IMR-90 (cell line): ENCODE data around the gene MYOZ3. TPM values are rescaled to one million over a fixed set of nuclear protein-coding genes. Genes with fewer than 3 reads are reported as not detected.
A peak's percentile ranks its signal among the peaks of the same experiment; 100 is the strongest.

Experiments
- ATAC-seq: fragments of 200-7000 bp; cut with Tn5 transposase; 2 replicates; pipeline ENCODE4 v1.9.1; 2020; ENCODE audit warnings: low read depth, mild to moderate bottlenecking, moderate library complexity
- BruUV-seq: library from RNA; stranded (reverse); fragments of 400-500 nt; replicated peaks from 2 replicates; lab custom pipeline; 2021; lab: Mats Ljungman, UMichigan
- CTCF ChIA-PET: fragments of 300-600 bp; formaldehyde crosslinking; extraction: SDS; loops from one replicate; lab custom pipeline; 2021; ENCODE audit warnings: antibody characterized with exemption; lab: Yijun Ruan, JAX
- POLR2A ChIA-PET: fragments of 300-600 bp; sonication (Branson Sonifier 250); formaldehyde crosslinking; loops from one replicate; lab custom pipeline; 2022; ENCODE audit warnings: antibody characterized with exemption; ENCODE audit not compliant: unreplicated experiment; lab: Charles Lee
- DNase-seq: peaks from one replicate; pipeline ENCODE4 v3.0.0; 2013
- H2AFZ ChIP-seq: replicated peaks from 2 replicates; pipeline ENCODE3; 2013; ENCODE audit warnings: low read length, mild to moderate bottlenecking; ENCODE audit not compliant: poor library complexity
- H2AK5ac ChIP-seq: 2 replicates; pipeline ENCODE4 v1.6.1; 2013; ENCODE audit warnings: low read depth, low read length, inconsistent platforms
- H2AK9ac ChIP-seq: replicated peaks from 2 replicates; pipeline ENCODE3; 2013; ENCODE audit warnings: mild to moderate bottlenecking, low read depth, low read length, moderate library complexity; ENCODE audit not compliant: poor library complexity
- H2BK120ac ChIP-seq: 2 replicates; pipeline ENCODE4 v1.6.1; 2013; ENCODE audit warnings: low read depth, low read length, inconsistent platforms
- H2BK15ac ChIP-seq: 3 replicates; pipeline ENCODE4 v1.6.1; 2013; ENCODE audit warnings: low read depth, low read length, inconsistent platforms
- H2BK20ac ChIP-seq: 2 replicates; pipeline ENCODE4 v1.6.1; 2013; ENCODE audit warnings: low read depth, mild to moderate bottlenecking, inconsistent platforms, low read length, moderate library complexity
- H2BK5ac ChIP-seq: 2 replicates; pipeline ENCODE4 v1.6.1; 2013; ENCODE audit warnings: mild to moderate bottlenecking, low read depth, low read length, inconsistent platforms; ENCODE audit not compliant: poor library complexity, severe bottlenecking
- H3K14ac ChIP-seq: replicated peaks from 2 replicates; pipeline ENCODE4 v1.6.1; 2013; ENCODE audit warnings: low read depth, low read length, inconsistent platforms
- H3K18ac ChIP-seq: 2 replicates; pipeline ENCODE4 v1.6.1; 2013; ENCODE audit warnings: low read depth, low read length, control low read depth
- H3K23ac ChIP-seq: 2 replicates; pipeline ENCODE4 v1.6.1; 2013; ENCODE audit warnings: low read depth, low read length, inconsistent platforms
- H3K27ac ChIP-seq: 2 replicates; pipeline ENCODE4 v1.5.1; 2013; ENCODE audit warnings: mild to moderate bottlenecking, control low read depth, low read length; ENCODE audit not compliant: insufficient read depth
- H3K27me3 ChIP-seq: 2 replicates; pipeline ENCODE4 v1.6.1; 2013; ENCODE audit warnings: low read length; ENCODE audit not compliant: control insufficient read depth, insufficient read depth
- H3K36me3 ChIP-seq: 2 replicates; pipeline ENCODE4 v1.6.1; 2013; ENCODE audit warnings: low read length, mixed read lengths; ENCODE audit not compliant: control insufficient read depth, insufficient read depth
- H3K4ac ChIP-seq: 2 replicates; pipeline ENCODE4 v1.6.1; 2013; ENCODE audit warnings: low read depth, low read length, inconsistent platforms
- H3K4me1 ChIP-seq: 2 replicates; pipeline ENCODE4 v1.6.1; 2013; ENCODE audit warnings: low read length, mixed read lengths; ENCODE audit not compliant: control insufficient read depth, insufficient read depth
- H3K4me2 ChIP-seq: 2 replicates; pipeline ENCODE4 v1.6.1; 2013; ENCODE audit warnings: low read depth, mild to moderate bottlenecking, control low read depth, low read length, moderate library complexity
- H3K4me3 ChIP-seq: 2 replicates; pipeline ENCODE4 v1.5.1; 2013; ENCODE audit warnings: low read depth, mild to moderate bottlenecking, control low read depth, low read length, moderate library complexity; ENCODE audit not compliant: insufficient read depth
- H3K56ac ChIP-seq: 2 replicates; pipeline ENCODE4 v1.6.1; 2013; ENCODE audit warnings: low read length, inconsistent platforms; ENCODE audit not compliant: insufficient read depth; ENCODE audit errors: extremely low read depth
- H3K79me1 ChIP-seq, 2 experiments: 2 replicates each; pipeline ENCODE4 v1.6.1; 2013; ENCODE audit warnings: low read length in 2 of 2, inconsistent platforms in 1 of 2, low read depth in 1 of 2
- H3K9ac ChIP-seq: 2 replicates; pipeline ENCODE4 v1.6.1; 2013; ENCODE audit warnings: low read depth, low read length, control low read depth
- H3K9me1 ChIP-seq: 2 replicates; pipeline ENCODE4 v1.6.1; 2013; ENCODE audit warnings: low read length, inconsistent platforms; ENCODE audit not compliant: insufficient read depth
- H3K9me3 ChIP-seq: 2 replicates; pipeline ENCODE4 v1.6.1; 2013; ENCODE audit warnings: low read length; ENCODE audit not compliant: control insufficient read depth, insufficient read depth
- H4K20me1 ChIP-seq: 2 replicates; pipeline ENCODE4 v1.6.1; 2013; ENCODE audit warnings: low read length, inconsistent platforms; ENCODE audit not compliant: insufficient read depth
- H4K5ac ChIP-seq: 2 replicates; pipeline ENCODE4 v1.6.1; 2013; ENCODE audit warnings: mild to moderate bottlenecking, low read depth, low read length, control low read depth
- H4K8ac ChIP-seq, 2 experiments: 2 replicates each; pipeline ENCODE4 v1.6.1; 2013; ENCODE audit warnings: low read depth in 2 of 2, low read length in 2 of 2, control low read depth in 1 of 2, inconsistent platforms in 1 of 2
- H4K91ac ChIP-seq: 2 replicates; pipeline ENCODE4 v1.6.1; 2013; ENCODE audit warnings: low read depth, low read length, inconsistent platforms; ENCODE audit not compliant: insufficient read depth
- CEBPB ChIP-seq: IDR thresholded peaks from 2 replicates; pipeline ENCODE4 v1.6.1; 2012; ENCODE audit warnings: low read depth, low read length, improper control_type of control experiment
- CTCF ChIP-seq: conservative IDR thresholded peaks from 2 replicates; pipeline ENCODE4 v1.5.1; 2012; ENCODE audit warnings: mild to moderate bottlenecking, low read depth, low read length, improper control_type of control experiment
- MAZ ChIP-seq: IDR thresholded peaks from 2 replicates; pipeline ENCODE4 v1.6.1; 2012; ENCODE audit warnings: low read depth, mild to moderate bottlenecking, low read length, improper control_type of control experiment, moderate library complexity, borderline replicate concordance
- NFE2L2 ChIP-seq: fragments of 150-350 bp; IDR thresholded peaks from 2 replicates; pipeline ENCODE4 v1.6.1; 2016; ENCODE audit warnings: low read depth, mild to moderate bottlenecking, low read length
- RCOR1 ChIP-seq: IDR thresholded peaks from 2 replicates; pipeline ENCODE4 v1.6.1; 2012; ENCODE audit warnings: mild to moderate bottlenecking, low read length, improper control_type of control experiment; ENCODE audit not compliant: insufficient replicate concordance
- WGBS, 2 experiments: methylation state at CpG; one replicate each; pipeline versions ENCODE4 v1.1.5 to v1.1.7; 2013; ENCODE audit warnings: missing lambda C conversion rate in 2 of 2; ENCODE audit not compliant: insufficient read length in 1 of 2; ENCODE audit errors: extremely low coverage in 2 of 2; 5-methylcytosine and 5-hydroxymethylcytosine counted together
- dilution Hi-C: fragments of 300-500 bp; cut with HindIII; formaldehyde crosslinking; loops from one replicate; pipeline ENCODE4 v1.14.3; 2018; ENCODE audit warnings: low sequenced_read_pairs; ENCODE audit not compliant: unreplicated experiment
- in situ Hi-C: fragments of 300-500 bp; cut with MboI; formaldehyde crosslinking; loops from 3 replicates; pipeline ENCODE4 v1.14.3; 2019; ENCODE audit warnings: low sequenced_read_pairs, inconsistent platforms, mixed read lengths
- intact Hi-C: fragments of 100-400 bp; cut with micrococcal nuclease; formaldehyde crosslinking; loops from 2 replicates; pipeline ENCODE4 v1.10.0; 2022
- polyA plus RNA-seq, 3 experiments: library from polyadenylated mRNA; depleted of rRNA; stranded (reverse); fragments of >200 nt; gene quantifications; 2 replicates each; pipeline ENCODE4 v1.2.3, GENCODE V29; 2012; ENCODE audit warnings: low replicate concordance in 1 of 3
- total RNA-seq: library from RNA; depleted of rRNA; stranded (reverse); fragments of >200 nt; gene quantifications from 2 replicates; pipeline ENCODE4 v1.2.3, GENCODE V29; 2012

MYOZ3 gene
- total and polyA plus RNA-seq, 2 of the 4 experiments (the other 2 are of a cell fraction): under 0.01 to 0.24 TPM

DNA sequence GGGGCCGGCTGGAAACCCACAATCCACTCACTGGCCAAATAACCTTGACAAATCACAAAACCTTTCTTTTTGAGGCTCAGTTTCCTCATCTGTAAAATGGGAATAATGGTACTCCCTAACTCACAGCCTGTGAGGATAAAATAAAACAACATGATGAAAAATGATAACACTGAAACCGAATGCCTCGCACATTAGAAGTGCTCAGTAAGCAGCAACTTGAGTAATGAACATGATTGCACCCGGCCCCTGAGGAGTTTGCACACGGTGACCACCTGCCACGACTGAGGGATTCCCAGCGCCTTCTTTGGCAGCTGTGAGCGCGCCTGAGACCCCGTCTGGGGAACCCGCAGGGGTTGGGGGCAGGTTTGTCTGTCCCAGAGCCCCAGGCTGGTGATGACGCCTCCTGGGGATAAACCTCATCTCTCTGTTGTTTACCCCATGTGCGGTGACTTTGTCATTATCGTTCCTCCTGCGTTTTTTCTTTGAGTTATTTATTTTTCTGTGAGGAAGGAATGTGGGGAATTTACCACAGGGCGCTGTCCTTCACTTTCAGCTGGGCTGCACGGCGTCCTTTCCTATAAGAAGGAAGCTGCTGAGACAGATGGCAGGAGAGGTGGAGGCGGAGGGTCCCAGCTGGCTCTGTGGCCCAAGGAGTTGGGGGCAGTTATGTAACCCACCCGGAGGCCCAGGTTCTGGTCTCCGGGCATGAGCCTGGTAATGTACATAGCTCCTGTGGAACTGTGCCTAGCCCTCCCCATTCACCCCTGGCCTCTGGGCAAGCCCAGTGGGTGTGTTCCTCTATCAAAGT is 23.6 kb upstream of the MYOZ3 start (continued):
- TF ChIP-seq MAZ (peak; percentile 66; the same call in 1 of the 2 replicates), NFE2L2 (peak; percentile 51; the same call in 1 of the 2 replicates), RCOR1 (peak; percentile 82)

DNA sequence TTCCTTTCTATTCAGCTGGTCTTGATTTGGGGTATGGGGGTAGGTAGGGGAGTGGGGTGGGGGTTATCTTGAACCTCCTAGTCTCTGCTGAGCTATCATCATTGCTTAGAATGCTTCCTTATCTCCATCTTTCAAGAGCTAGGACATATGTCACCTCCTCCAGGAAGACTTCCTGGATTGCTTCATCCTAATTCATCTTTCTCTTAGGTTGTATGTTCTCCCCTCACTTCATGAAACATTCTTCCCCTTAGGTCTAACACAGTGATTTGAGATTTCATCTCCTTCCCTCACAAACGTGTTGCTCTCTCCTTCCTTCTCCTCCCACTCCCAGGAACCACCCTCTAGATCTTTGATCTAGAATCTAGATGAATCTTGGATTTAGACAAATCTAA is 23.0 kb upstream of the MYOZ3 start:
- peak overlapping the region; percentile 82 for H3K4me2 ChIP-seq
- H2BK120ac ChIP-seq: peak overlapping the region; percentile 96
- H3K36me3 ChIP-seq: no peaks in the 10 kb centered on the region; the same call in 1 of the 2 replicates
- intact Hi-C loops: no loop called here
- H2BK15ac ChIP-seq: peak overlapping the region; percentile 82
- H4K5ac ChIP-seq: peak overlapping the region; percentile 21
- no peak for DNase-seq
- in situ Hi-C loops: no loop called here
- peak overlapping the region; percentile 93 for H2AK5ac ChIP-seq
- peak overlapping the region; percentile 88 for H3K27ac ChIP-seq
- BruUV-seq: no TSS peak
- peaks cover 50% of the 10 kb centered on the region for H3K4me1 ChIP-seq
- dilution Hi-C loops: no loop called here
- H3K9me3 ChIP-seq: no peaks in the 10 kb centered on the region
- ChIA-PET CTCF (interaction anchor here (1.4 kb wide), 1 partner anchor 78 kb away, joined by 3 read pairs; no protein-coding TSS in a partner anchor), POLR2A (no interaction called here)
- TF ChIP-seq CEBPB (peak; percentile 34; the same call in 1 of the 2 replicates), CTCF (no peak)
- H3K56ac ChIP-seq: peak overlapping the region; percentile 20
- peak overlapping the region; percentile 46; the same call in 1 of the 2 replicates for H3K23ac ChIP-seq
- H2BK5ac ChIP-seq: peak overlapping the region; percentile 77
- no peak overlapping the region for H3K4me3 ChIP-seq
- peaks cover 8% of the 10 kb centered on the region for H4K20me1 ChIP-seq
- peak overlapping the region; percentile 73 for H3K14ac ChIP-seq
- H2AFZ ChIP-seq: no peak overlapping the region
- H3K9me1 ChIP-seq: peaks cover 25% of the 10 kb centered on the region
- no peaks in the 10 kb centered on the region for H3K27me3 ChIP-seq
- no CpG with 5 or more reads among the region's 1 CpG for WGBS, 2 experiments
- H3K4ac ChIP-seq: peak overlapping the region; percentile 90
- ATAC-seq: no peak
- H2BK20ac ChIP-seq: peak overlapping the region; percentile 83
- no peak overlapping the region; the same call in 1 of the 2 replicates for H3K9ac ChIP-seq
- H2AK9ac ChIP-seq: no peak overlapping the region
- peak overlapping the region; percentile 44 to 73; a peak in 3 of 4 replicates for H4K8ac ChIP-seq
- peaks cover 7 to 23% of the 10 kb centered on the region in 2 experiments for H3K79me1 ChIP-seq
- peak overlapping the region; percentile 86 for H4K91ac ChIP-seq
- H3K18ac ChIP-seq: peak overlapping the region; percentile 44; the same call in 1 of the 2 replicates
